Liver (tissue), 9 donors: ENCODE data around the gene MAPK8IP3. TPM values are rescaled to one million over a fixed set of nuclear protein-coding genes. Genes with fewer than 3 reads are reported as not detected.

Experiments
- DNase-seq: peaks from one replicate; pipeline ENCODE4 v3.0.0-alpha.2; 2017; ENCODE audit warnings: low spot score
- H3K27ac ChIP-seq, 2 donors: one replicate each; pipeline ENCODE4 v1.7.0; 2013; ENCODE audit warnings: inconsistent platforms in 2 of 2, low read length in 2 of 2, control low read depth in 1 of 2, low read depth in 1 of 2, mild to moderate bottlenecking in 1 of 2
- H3K27me3 ChIP-seq, 4 donors: one replicate each; pipeline versions ENCODE4 v1.6.1 to v1.7.0; 2013; ENCODE audit warnings: low read length in 3 of 4, inconsistent platforms in 1 of 4, mild to moderate bottlenecking in 1 of 4, moderate library complexity in 1 of 4; ENCODE audit not compliant: control insufficient read depth in 4 of 4, insufficient read depth in 4 of 4
- H3K36me3 ChIP-seq, 4 donors: one replicate each; pipeline versions ENCODE4 v1.6.1 to v1.7.0; 2013; ENCODE audit warnings: low read length in 3 of 4, mild to moderate bottlenecking in 3 of 4, low read depth in 1 of 4, moderate library complexity in 1 of 4; ENCODE audit not compliant: control insufficient read depth in 4 of 4, insufficient read depth in 3 of 4
- H3K4me1 ChIP-seq, 4 donors: one replicate each; pipeline versions ENCODE4 v1.6.1 to v1.7.0; 2013; ENCODE audit warnings: low read length in 3 of 4, mild to moderate bottlenecking in 3 of 4, moderate library complexity in 1 of 4; ENCODE audit not compliant: control insufficient read depth in 4 of 4, insufficient read depth in 4 of 4
- H3K4me3 ChIP-seq, 3 donors: one replicate each; pipeline versions ENCODE4 v1.6.1 to v1.7.0; 2013; ENCODE audit warnings: low read length in 3 of 3, control low read depth in 1 of 3, low read depth in 1 of 3, mild to moderate bottlenecking in 1 of 3
- H3K9ac ChIP-seq, 2 donors: one replicate each; pipeline ENCODE4 v1.7.0; 2013; ENCODE audit warnings: low read length in 2 of 2, mild to moderate bottlenecking in 2 of 2, moderate library complexity in 2 of 2, control low read depth in 1 of 2, low read depth in 1 of 2
- H3K9me3 ChIP-seq, 4 donors: one replicate each; pipeline versions ENCODE4 v1.6.1 to v1.7.0; 2013; ENCODE audit warnings: low read length in 3 of 4; ENCODE audit not compliant: control insufficient read depth in 4 of 4
- EGR1 ChIP-seq, 2 donors: IDR thresholded peaks; 2 replicates each; pipeline ENCODE4 v1.6.1; 2016 to 2018; ENCODE audit warnings: antibody characterized with exemption in 2 of 2, low read depth in 2 of 2
- FOXA1 ChIP-seq: IDR thresholded peaks from 2 replicates; pipeline ENCODE4 v1.6.1; 2016; ENCODE audit warnings: antibody characterized with exemption
- FOXA2 ChIP-seq: IDR thresholded peaks from 2 replicates; pipeline ENCODE4 v1.6.1; 2016; ENCODE audit warnings: antibody characterized with exemption
- GABPA ChIP-seq, 2 donors: IDR thresholded peaks in 1 of 2; conservative IDR thresholded peaks in 1 of 2; 2 replicates each; pipeline ENCODE4 v1.6.1; 2016; ENCODE audit warnings: antibody characterized with exemption in 2 of 2, mild to moderate bottlenecking in 1 of 2, moderate library complexity in 1 of 2
- HNF4A ChIP-seq, 2 donors: conservative IDR thresholded peaks; 2 replicates each; pipeline ENCODE4 v1.6.1; 2016; ENCODE audit warnings: antibody characterized with exemption in 2 of 2, mild to moderate bottlenecking in 2 of 2
- HNF4G ChIP-seq: IDR thresholded peaks from 2 replicates; pipeline ENCODE4 v1.6.1; 2016; ENCODE audit warnings: antibody characterized with exemption
- JUND ChIP-seq, 2 donors: IDR thresholded peaks; 2 replicates each; pipeline ENCODE4 v1.6.1; 2016; ENCODE audit warnings: antibody characterized with exemption in 2 of 2
- NR2F2 ChIP-seq: IDR thresholded peaks from 2 replicates; pipeline ENCODE4 v1.6.1; 2016; ENCODE audit warnings: antibody characterized with exemption
- RAD21 ChIP-seq, 2 donors: IDR thresholded peaks; 2 replicates each; pipeline ENCODE4 v1.6.1; 2016; ENCODE audit warnings: antibody characterized with exemption in 2 of 2, mild to moderate bottlenecking in 2 of 2
- REST ChIP-seq: IDR thresholded peaks from 2 replicates; pipeline ENCODE4 v1.6.1; 2016; ENCODE audit warnings: antibody characterized with exemption, mild to moderate bottlenecking
- RXRA ChIP-seq, 2 donors: IDR thresholded peaks; 2 replicates each; pipeline ENCODE4 v1.6.1; 2017 to 2018; ENCODE audit warnings: antibody characterized with exemption in 2 of 2, mild to moderate bottlenecking in 1 of 2
- SP1 ChIP-seq: IDR thresholded peaks from 2 replicates; pipeline ENCODE4 v1.6.1; 2018; ENCODE audit warnings: antibody characterized with exemption, mild to moderate bottlenecking
- TAF1 ChIP-seq: conservative IDR thresholded peaks from 2 replicates; pipeline ENCODE4 v1.6.1; 2016; ENCODE audit warnings: antibody characterized with exemption, mild to moderate bottlenecking
- YY1 ChIP-seq: IDR thresholded peaks from 2 replicates; pipeline ENCODE4 v1.6.1; 2016; ENCODE audit warnings: antibody characterized with exemption, mild to moderate bottlenecking
- ZBTB33 ChIP-seq: IDR thresholded peaks from 2 replicates; pipeline ENCODE4 v1.6.1; 2016; ENCODE audit warnings: antibody characterized with exemption
- WGBS: extraction: QIAGEN DNeasy Blood & Tissue Kit; methylation state at CpG from one replicate; pipeline ENCODE4 v1.1.7; 2013; 5-methylcytosine and 5-hydroxymethylcytosine counted together
- polyA plus RNA-seq, 2 donors: library from polyadenylated mRNA; stranded (reverse) in 1 of 2; unstranded in 1 of 2; fragments of 200-250 nt in 1 of 2; fragments of >200 nt in 1 of 2; fragmentation: Nextera tagmentation in 1 of 2; extraction: Ambion mirVana in 1 of 2; gene quantifications; one replicate each; pipeline versions ENCODE4 v1.2.1 to v1.2.3, GENCODE V29; 2013 to 2015
- total RNA-seq, 2 donors: library from RNA; depleted of rRNA; stranded (reverse); fragments of >200 nt; gene quantifications; one replicate each; pipeline ENCODE4 v1.2.3, GENCODE V29; 2014
- TF ChIP-seq, protein P1 (sequence below): IDR thresholded peaks from 2 replicates; pipeline ENCODE4 v1.6.1; 2016; ENCODE audit warnings: antibody characterized with exemption
- TF ChIP-seq, protein P2 (sequence below): IDR thresholded peaks from 2 replicates; pipeline ENCODE4 v1.6.1; 2016; ENCODE audit warnings: antibody characterized with exemption
- TF ChIP-seq, protein P3 (sequence below): fragments of 150-350 bp; IDR thresholded peaks from 2 replicates; pipeline ENCODE4 v1.5.1; 2017; ENCODE audit warnings: improper control_type of control experiment, low read depth, low read length; ENCODE audit not compliant: missing input control
- donor health status: healthy.
- donor health status: healthy.
- donor health status: healthy.
- donor health status: healthy.
- donor health status: healthy.

MAPK8IP3 gene
- total and polyA plus RNA-seq, 4 donors: 4.1 to 43.0 (median 9.3) TPM

DNA sequence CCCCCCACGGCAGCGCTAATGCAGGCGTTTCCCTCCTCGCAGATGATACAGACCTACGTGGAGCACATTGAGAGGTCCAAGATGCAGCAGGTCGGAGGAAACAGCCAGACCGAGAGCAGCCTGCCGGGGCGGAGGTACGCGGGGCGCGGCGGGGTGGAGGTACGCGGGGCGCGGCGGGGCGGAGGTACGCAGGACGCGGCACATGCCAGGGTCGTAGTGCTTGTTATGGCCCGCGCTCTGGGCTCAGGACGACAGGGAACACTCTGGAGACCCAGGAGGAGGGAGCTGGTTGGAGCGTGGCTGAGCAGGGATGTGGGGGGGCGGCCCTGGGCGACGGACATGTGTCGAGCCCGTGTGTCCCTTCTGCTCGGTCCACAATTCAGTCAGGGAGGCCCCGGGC lies 23.4 kb downstream of the MAPK8IP3 start (continued):
- TF ChIP-seq GABPA (IDR thresholded peaks at IDR 0.05 in 1 of 2, conservative IDR thresholded peaks at IDR 0.05 in 1 of 2): no peak

- no peak overlapping the region for H3K9ac ChIP-seq
- H3K36me3 ChIP-seq: peaks cover 0 to 60% (median 28%) of the 10 kb centered on the region in 4 donors
- H3K27me3 ChIP-seq: no peaks in the 10 kb centered on the region
- DNase-seq: no peak
- TF ChIP-seq RXRA (IDR thresholded peaks at IDR 0.05) (no peak), GABPA (IDR thresholded peaks at IDR 0.05 in 1 of 2, conservative IDR thresholded peaks at IDR 0.05 in 1 of 2) (no peak), REST (no peak), TAF1 (no peak), YY1 (no peak), RAD21 (IDR thresholded peaks at IDR 0.05) (no peak)
- TF ChIP-seq, protein P1, sequence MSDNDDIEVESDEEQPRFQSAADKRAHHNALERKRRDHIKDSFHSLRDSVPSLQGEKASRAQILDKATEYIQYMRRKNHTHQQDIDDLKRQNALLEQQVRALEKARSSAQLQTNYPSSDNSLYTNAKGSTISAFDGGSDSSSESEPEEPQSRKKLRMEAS: no peak
- TF ChIP-seq, protein P2, sequence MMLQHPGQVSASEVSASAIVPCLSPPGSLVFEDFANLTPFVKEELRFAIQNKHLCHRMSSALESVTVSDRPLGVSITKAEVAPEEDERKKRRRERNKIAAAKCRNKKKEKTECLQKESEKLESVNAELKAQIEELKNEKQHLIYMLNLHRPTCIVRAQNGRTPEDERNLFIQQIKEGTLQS: no peak
- H3K27ac ChIP-seq: no peak overlapping the region
- H3K9me3 ChIP-seq: no peaks in the 10 kb centered on the region
- H3K4me1 ChIP-seq: no peaks in the 10 kb centered on the region
- WGBS: 94% methylated on average over 7 of the region's 7 CpGs
- H3K4me3 ChIP-seq: no peak overlapping the region
Measured at GRCh38 chr16:1731073-1731472, 25.1 kb downstream of the MAPK8IP3 start.

DNA sequence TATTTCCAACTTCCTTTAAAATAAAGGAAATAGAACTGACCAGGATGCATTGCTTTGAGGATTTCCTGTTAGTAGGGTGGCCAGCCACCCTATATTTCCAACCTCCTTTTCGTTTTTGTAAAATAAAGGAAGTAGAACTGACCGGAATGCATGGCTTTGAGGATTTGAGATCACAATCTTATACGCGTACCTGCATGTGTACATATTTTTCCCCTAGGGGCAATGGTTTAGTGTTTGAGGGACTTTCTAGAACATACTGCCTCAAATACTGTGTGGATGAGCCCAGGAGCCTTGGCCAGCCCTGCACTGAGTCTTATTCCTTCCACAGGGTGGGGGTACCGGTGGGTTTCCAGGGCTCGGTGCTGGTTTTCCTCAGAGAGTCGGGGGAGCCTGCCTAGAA lies 25.6 kb downstream of the MAPK8IP3 start:
- Histone ChIP-seq H3K9me3 (no peaks in the 10 kb centered on the region), H3K27me3 (no peaks in the 10 kb centered on the region), H3K9ac (no peak overlapping the region), H3K4me1 (no peaks in the 10 kb centered on the region), H3K4me3 (no peak overlapping the region), H3K36me3 (peaks cover 0 to 54% (median 26%) of the 10 kb centered on the region in 4 donors), H3K27ac (no peak overlapping the region)
- whole genome bisulfite sequencing: 74% methylated on average over 7 of the region's 7 CpGs
- no peak for DNase-seq
- no peak for TF ChIP-seq JUND (IDR thresholded peaks at IDR 0.05)
- TF ChIP-seq EGR1 (IDR thresholded peaks at IDR 0.05; ENCODE audit: low read depth in 2 of 2): no peak
- TF ChIP-seq SP1: no peak
- TF ChIP-seq, protein P2: no peak
- TF ChIP-seq, protein P3, sequence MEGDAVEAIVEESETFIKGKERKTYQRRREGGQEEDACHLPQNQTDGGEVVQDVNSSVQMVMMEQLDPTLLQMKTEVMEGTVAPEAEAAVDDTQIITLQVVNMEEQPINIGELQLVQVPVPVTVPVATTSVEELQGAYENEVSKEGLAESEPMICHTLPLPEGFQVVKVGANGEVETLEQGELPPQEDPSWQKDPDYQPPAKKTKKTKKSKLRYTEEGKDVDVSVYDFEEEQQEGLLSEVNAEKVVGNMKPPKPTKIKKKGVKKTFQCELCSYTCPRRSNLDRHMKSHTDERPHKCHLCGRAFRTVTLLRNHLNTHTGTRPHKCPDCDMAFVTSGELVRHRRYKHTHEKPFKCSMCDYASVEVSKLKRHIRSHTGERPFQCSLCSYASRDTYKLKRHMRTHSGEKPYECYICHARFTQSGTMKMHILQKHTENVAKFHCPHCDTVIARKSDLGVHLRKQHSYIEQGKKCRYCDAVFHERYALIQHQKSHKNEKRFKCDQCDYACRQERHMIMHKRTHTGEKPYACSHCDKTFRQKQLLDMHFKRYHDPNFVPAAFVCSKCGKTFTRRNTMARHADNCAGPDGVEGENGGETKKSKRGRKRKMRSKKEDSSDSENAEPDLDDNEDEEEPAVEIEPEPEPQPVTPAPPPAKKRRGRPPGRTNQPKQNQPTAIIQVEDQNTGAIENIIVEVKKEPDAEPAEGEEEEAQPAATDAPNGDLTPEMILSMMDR: no peak
- no peak for TF ChIP-seq FOXA2
- no peak for TF ChIP-seq NR2F2
- no peak for TF ChIP-seq GABPA (IDR thresholded peaks at IDR 0.05 in 1 of 2, conservative IDR thresholded peaks at IDR 0.05 in 1 of 2)
- no peak for TF ChIP-seq FOXA1
- no peak for TF ChIP-seq RXRA (IDR thresholded peaks at IDR 0.05)
- no peak for TF ChIP-seq HNF4A (conservative IDR thresholded peaks at IDR 0.05)
- TF ChIP-seq RAD21 (IDR thresholded peaks at IDR 0.05): no peak
- TF ChIP-seq TAF1: no peak
- no peak for TF ChIP-seq YY1
- no peak for TF ChIP-seq ZBTB33
- TF ChIP-seq REST: no peak
- no peak for TF ChIP-seq HNF4G
- TF ChIP-seq, protein P1: no peak
